Superior temporal gyrus (tissue), 1 donor: ENCODE data around the gene MCL1.
A peak's percentile ranks its signal among the peaks of the same experiment; 100 is the strongest.
"Not testable (repeated sequence)": the region's sequence is repeated elsewhere in the genome, so short reads cannot be mapped to it uniquely, and the experiment has no call there.

Source experiments
- DNase-seq: peaks from one replicate; pipeline ENCODE4 v3.0.0-alpha.2; 2016; ENCODE audit errors: extremely low spot score

The MCL1 gene

GRCh38 chr1:150579110-150579944 is at the start of gene MCL1:
Gene MCL1 (minus strand): TSS chr1:150579610. CDS start chr1:150579530, 80 bp downstream.
- DNase-seq, result peak; percentile 97

- DNase-seq, result no peak
Observed at GRCh38 chr1:150628766-150629114, 49.3 kb upstream of the MCL1 start.

GRCh38 chr1:150627826-150628410 is 48.5 kb upstream of the MCL1 start:
- DNase-seq, result no peak

GRCh38 chr1:150626150-150626549 is 46.7 kb upstream of the MCL1 start:
- DNase-seq, result peak; percentile 69

- DNase-seq, result not testable (repeated sequence)
Observed at GRCh38 chr1:150624546-150624945, 45.1 kb upstream of the MCL1 start.

GRCh38 chr1:150624134-150624533 is 44.7 kb upstream of the MCL1 start:
- DNase-seq, result not testable (repeated sequence)

- no peak for DNase-seq
Observed at GRCh38 chr1:150622303-150622975, 43.0 kb upstream of the MCL1 start.

- DNase-seq, result peak; percentile 57
Observed at GRCh38 chr1:150621497-150622302, 42.3 kb upstream of the MCL1 start.

- DNase-seq, result no peak
Observed at GRCh38 chr1:150620919-150621318, 41.5 kb upstream of the MCL1 start.

- DNase-seq, result peak; percentile 59
Observed at GRCh38 chr1:150619576-150620509, 40.4 kb upstream of the MCL1 start.

- DNase-seq, result no peak
Observed at GRCh38 chr1:150615346-150616201, 36.2 kb upstream of the MCL1 start.

GRCh38 chr1:150613061-150613920 is 33.9 kb upstream of the MCL1 start:
- peak; percentile 35 for DNase-seq

- no peak for DNase-seq
Observed at GRCh38 chr1:150612014-150612345, 32.6 kb upstream of the MCL1 start.

GRCh38 chr1:150610576-150610975 is 31.2 kb upstream of the MCL1 start:
- DNase-seq, result no peak

GRCh38 chr1:150609732-150610131 is 30.3 kb upstream of the MCL1 start:
- peak; percentile 30 for DNase-seq

GRCh38 chr1:150606463-150607142 is 27.2 kb upstream of the MCL1 start:
- no peak for DNase-seq

GRCh38 chr1:150605451-150605731 is 26.0 kb upstream of the MCL1 start:
- DNase-seq, result not testable (repeated sequence)

GRCh38 chr1:150604226-150604588 is 24.8 kb upstream of the MCL1 start:
- DNase-seq, result no peak

- no peak for DNase-seq
Observed at GRCh38 chr1:150603711-150604110, 24.3 kb upstream of the MCL1 start.
